H9 (cell line): ENCODE results near the gene UNK. TPM values are rescaled to one million over a fixed set of nuclear protein-coding genes. Genes with fewer than 3 reads are reported as not detected.

Source experiments
- DNase-seq: peaks from one replicate; pipeline ENCODE4 v3.0.0-alpha.2; 2017
- H2AFZ ChIP-seq: one replicate; pipeline ENCODE4 v1.6.1; 2013; ENCODE audit warnings: mild to moderate bottlenecking, low read length, control low read depth, moderate library complexity
- H2AK5ac ChIP-seq: 2 replicates; pipeline ENCODE4 v1.6.1; 2013; ENCODE audit warnings: low read length, control low read depth, mixed read lengths; ENCODE audit not compliant: insufficient read length
- H2BK120ac ChIP-seq: one replicate; pipeline ENCODE4 v1.6.1; 2013; ENCODE audit warnings: low read depth, mild to moderate bottlenecking, low read length, control low read depth, inconsistent platforms; ENCODE audit not compliant: poor library complexity, severe bottlenecking
- H2BK12ac ChIP-seq: 2 replicates; pipeline ENCODE4 v1.6.1; 2013; ENCODE audit warnings: low read length, control low read depth, mixed read lengths, low read depth; ENCODE audit not compliant: insufficient read length
- H2BK15ac ChIP-seq: 2 replicates; pipeline ENCODE4 v1.6.1; 2013; ENCODE audit warnings: low read depth, low read length, control low read depth
- H2BK20ac ChIP-seq: one replicate; pipeline ENCODE4 v1.6.1; 2013; ENCODE audit warnings: low read depth, mild to moderate bottlenecking, low read length, control low read depth, inconsistent platforms; ENCODE audit not compliant: poor library complexity, severe bottlenecking
- H2BK5ac ChIP-seq: 2 replicates; pipeline ENCODE4 v1.6.1; 2013; ENCODE audit warnings: low read length, control low read depth, mixed read lengths; ENCODE audit not compliant: insufficient read length
- H3K14ac ChIP-seq: 2 replicates; pipeline ENCODE4 v1.6.1; 2013; ENCODE audit warnings: low read length, control low read depth; ENCODE audit not compliant: insufficient read depth
- H3K18ac ChIP-seq: 2 replicates; pipeline ENCODE4 v1.6.1; 2013; ENCODE audit warnings: low read depth, mild to moderate bottlenecking, mixed read lengths, low read length, control low read depth; ENCODE audit not compliant: insufficient read length
- H3K23ac ChIP-seq: 2 replicates; pipeline ENCODE4 v1.6.1; 2013; ENCODE audit warnings: low read length, control low read depth, mixed read lengths, low read depth; ENCODE audit not compliant: insufficient read length
- H3K23me2 ChIP-seq: 2 replicates; pipeline ENCODE4 v1.6.1; 2013; ENCODE audit warnings: low read depth, mild to moderate bottlenecking, mixed read lengths, low read length, control low read depth; ENCODE audit not compliant: insufficient read length, poor library complexity, severe bottlenecking
- H3K27ac ChIP-seq: 2 replicates; pipeline ENCODE4 v1.5.1; 2013; ENCODE audit warnings: low read length, control low read depth, mixed read lengths, low read depth; ENCODE audit not compliant: insufficient read length
- H3K27me3 ChIP-seq: 2 replicates; pipeline ENCODE4 v1.6.1; 2013; ENCODE audit warnings: low read length, control low read depth, inconsistent platforms; ENCODE audit not compliant: insufficient read depth
- H3K4ac ChIP-seq: 2 replicates; pipeline ENCODE4 v1.6.1; 2013; ENCODE audit warnings: low read depth, mild to moderate bottlenecking, control low read depth, inconsistent platforms, low read length, moderate library complexity
- H3K4me1 ChIP-seq: 2 replicates; pipeline ENCODE4 v1.6.1; 2013; ENCODE audit warnings: low read length, control low read depth, inconsistent platforms; ENCODE audit not compliant: insufficient read depth
- H3K4me2 ChIP-seq: 2 replicates; pipeline ENCODE4 v1.6.1; 2013; ENCODE audit warnings: low read length, control low read depth, mixed read lengths; ENCODE audit not compliant: insufficient read length, insufficient read depth
- H3K56ac ChIP-seq: 2 replicates; pipeline ENCODE4 v1.6.1; 2013; ENCODE audit warnings: low read depth, mild to moderate bottlenecking, mixed read lengths, low read length, control low read depth; ENCODE audit not compliant: insufficient read length
- H3K79me1 ChIP-seq: 2 replicates; pipeline ENCODE4 v1.6.1; 2013; ENCODE audit warnings: low read depth, mild to moderate bottlenecking, moderate library complexity, low read length, control low read depth, inconsistent platforms; ENCODE audit not compliant: insufficient read depth, poor library complexity, severe bottlenecking
- H3K79me2 ChIP-seq: 2 replicates; pipeline ENCODE4 v1.6.1; 2013; ENCODE audit warnings: low read length, control low read depth, inconsistent platforms; ENCODE audit not compliant: insufficient read depth
- H3K9ac ChIP-seq: 2 replicates; pipeline ENCODE4 v1.6.1; 2013; ENCODE audit warnings: low read length, control low read depth, mixed read lengths; ENCODE audit not compliant: insufficient read length; ENCODE audit errors: extremely low read depth
- H3K9me3 ChIP-seq: one replicate; pipeline ENCODE4 v1.6.1; 2013; ENCODE audit warnings: low read depth, low read length, inconsistent platforms; ENCODE audit not compliant: control insufficient read depth
- H3T11ph ChIP-seq: one replicate; pipeline ENCODE4 v1.6.1; 2013; ENCODE audit warnings: mild to moderate bottlenecking, low read length, control low read depth, inconsistent platforms
- H4K20me1 ChIP-seq: one replicate; pipeline ENCODE4 v1.6.1; 2013; ENCODE audit not compliant: control insufficient read depth, insufficient read length, insufficient read depth
- H4K5ac ChIP-seq: 2 replicates; pipeline ENCODE4 v1.6.1; 2013; ENCODE audit warnings: low read depth, mild to moderate bottlenecking, mixed read lengths, low read length, control low read depth; ENCODE audit not compliant: insufficient read length
- H4K8ac ChIP-seq: replicated peaks from 2 replicates; pipeline ENCODE4 v1.6.1; 2013; ENCODE audit warnings: low read length, control low read depth, mixed read lengths, low read depth; ENCODE audit not compliant: insufficient read length
- H4K91ac ChIP-seq: 2 replicates; pipeline ENCODE4 v1.6.1; 2013; ENCODE audit warnings: low read depth, mild to moderate bottlenecking, moderate library complexity, mixed read lengths, low read length, control low read depth; ENCODE audit not compliant: insufficient read length
- H3K27ac Mint-ChIP-seq, 3 experiments: 2 replicates in 2 of 3; 3 replicates in 1 of 3; pipeline ENCODE4 v1.8.0; 2020 to 2021; ENCODE audit warnings: mixed read lengths in 3 of 3, mild to moderate bottlenecking in 1 of 3, moderate library complexity in 1 of 3
- H3K27me3 Mint-ChIP-seq: 2 replicates; pipeline ENCODE4 v1.8.0; 2021; ENCODE audit warnings: low read depth, mild to moderate bottlenecking, moderate library complexity, mixed read lengths
- H3K36me3 Mint-ChIP-seq, 3 experiments: 2 replicates in 2 of 3; 3 replicates in 1 of 3; pipeline ENCODE4 v1.8.0; 2020 to 2021; ENCODE audit warnings: low read depth in 3 of 3, mixed read lengths in 3 of 3; ENCODE audit not compliant: insufficient read depth in 1 of 3
- H3K4me1 Mint-ChIP-seq, 2 experiments: 2 replicates each; pipeline ENCODE4 v1.8.0; 2020; ENCODE audit warnings: mixed read lengths in 2 of 2
- H3K4me3 Mint-ChIP-seq, 2 experiments: 2 replicates in 1 of 2; 3 replicates in 1 of 2; pipeline ENCODE4 v1.8.0; 2020 to 2021; ENCODE audit warnings: mild to moderate bottlenecking in 2 of 2, mixed read lengths in 2 of 2, moderate library complexity in 1 of 2
- H3K9me3 Mint-ChIP-seq, 2 experiments: 2 replicates in 1 of 2; 3 replicates in 1 of 2; pipeline ENCODE4 v1.8.0; 2020; ENCODE audit warnings: mild to moderate bottlenecking in 2 of 2, mixed read lengths in 2 of 2, moderate library complexity in 1 of 2
- CTCF ChIP-seq: fragments of 200-600 bp; sonication (generic); conservative IDR thresholded peaks from 3 replicates; pipeline ENCODE4 v1.8.0; 2021; ENCODE audit warnings: antibody characterized with exemption, mild to moderate bottlenecking
- WGBS: extraction: QIAGEN DNeasy Blood & Tissue Kit; methylation state at CpG from one replicate; pipeline ENCODE4 v1.1.7; 2013; ENCODE audit warnings: missing lambda C conversion rate, low lambda C conversion rate, mixed read lengths; ENCODE audit not compliant: insufficient read length; ENCODE audit errors: extremely low coverage; 5-methylcytosine and 5-hydroxymethylcytosine counted together
- total RNA-seq: library from RNA; stranded (reverse); gene quantifications from 2 replicates; pipeline ENCODE4 v1.2.1, GENCODE V29; 2021

The UNK gene
- total RNA-seq, 1 experiment from 2014 or later: 36.4 TPM

GRCh38 chr17:75872434-75873351 is 88.1 kb downstream of the UNK start:
- peak; percentile 75 for DNase-seq
- Histone ChIP-seq H4K8ac (no peak overlapping the region), H3K4me2 (no peak overlapping the region), H3K4me1 (peaks cover 3% of the 10 kb centered on the region; the same call in 1 of the 2 replicates), H3K9ac (no peak overlapping the region), H3K27me3 (peaks cover 3% of the 10 kb centered on the region; the same call in 1 of the 2 replicates), H3K27ac (no peak overlapping the region), H2AK5ac (no peak overlapping the region), H3K23me2 (peaks cover 10% of the 10 kb centered on the region), H4K91ac (no peak overlapping the region), H3K9me3 (no peaks in the 10 kb centered on the region), H4K5ac (no peak overlapping the region), H2AFZ (no peak overlapping the region), H3K14ac (peak overlapping the region; percentile 34), H3K79me1 (no peaks in the 10 kb centered on the region), H3T11ph (no peak overlapping the region), H2BK12ac (no peak overlapping the region), H2BK15ac (no peak overlapping the region), H3K18ac (peak overlapping the region; percentile 72), H2BK5ac (no peak overlapping the region), H2BK120ac (peak overlapping the region; percentile 69), H3K56ac (no peak overlapping the region), H3K4ac (no peak overlapping the region; the same call in 1 of the 2 replicates), H3K23ac (no peak overlapping the region), H2BK20ac (no peak overlapping the region), H4K20me1 (no peaks in the 10 kb centered on the region), H3K79me2 (no peaks in the 10 kb centered on the region)
- Mint-ChIP-seq H3K9me3 (no peaks in the 10 kb centered on the region), H3K27me3 (peaks cover 14% of the 10 kb centered on the region), H3K27ac (peak overlapping the region in 1 of 3 experiments; percentile 77; a peak in 2 of 7 replicates), H3K4me3 (no peak overlapping the region), H3K36me3 (no peaks in the 10 kb centered on the region; a peak in 2 of 7 replicates), H3K4me1 (peaks cover 27 to 29% of the 10 kb centered on the region in 2 experiments)
- TF ChIP-seq CTCF: no peak
- WGBS: no CpG with 5 or more reads among the region's 13 CpGs
